Stimulated activated CD8-positive, alpha-beta memory T cell treated with anti-CD3 and anti-CD28 coated beads, Interleukin-7, amount 100 ng/mL, for 48 hours (primary cell): ENCODE measurements around the gene SPIC.
"Not testable (repeated sequence)": the region's sequence is repeated elsewhere in the genome, so short reads cannot be mapped to it uniquely, and the experiment has no call there.

Experiments
- DNase-seq, 2 donors: peaks; one replicate each; pipeline ENCODE4 v3.0.0-alpha.2; 2020; ENCODE audit warnings: low read depth in 1 of 2; ENCODE audit errors: extremely low read depth in 1 of 2

SPIC gene

GRCh38 chr12:101474711-101475386 is at the start of gene SPIC:
Gene SPIC (plus strand): TSS chr12:101475336. CDS start chr12:101476905, 1,569 bp downstream.
- no peak for DNase-seq

- DNase-seq, result no peak
Observed at GRCh38 chr12:101430456-101430855, 44.7 kb upstream of the SPIC start.

GRCh38 chr12:101436136-101436535 is 39.0 kb upstream of the SPIC start:
- no peak for DNase-seq

- no peak for DNase-seq
Observed at GRCh38 chr12:101439236-101439635, 35.9 kb upstream of the SPIC start.

- no peak for DNase-seq
Observed at GRCh38 chr12:101441461-101442224, 33.5 kb upstream of the SPIC start.

DNA sequence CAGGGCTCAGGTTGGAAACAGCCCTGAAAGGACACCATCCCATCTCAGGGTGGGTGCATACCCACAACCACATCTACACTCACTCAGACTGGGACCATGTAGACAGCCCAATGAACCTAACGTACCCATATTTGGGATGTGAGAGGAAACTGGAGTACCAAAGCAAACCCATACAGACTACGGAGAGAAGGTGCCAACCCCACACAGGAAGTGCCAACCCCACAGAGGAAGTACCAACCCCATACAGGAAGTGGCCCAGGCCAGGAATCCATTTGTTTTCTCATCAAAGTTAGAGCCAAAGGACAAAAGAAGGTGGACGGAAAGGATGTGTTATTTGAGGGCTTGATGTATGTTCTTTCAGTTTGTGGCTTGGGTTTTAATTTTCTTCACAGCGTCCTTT is 19.5 kb upstream of the SPIC start:
- DNase-seq, result no peak

DNA sequence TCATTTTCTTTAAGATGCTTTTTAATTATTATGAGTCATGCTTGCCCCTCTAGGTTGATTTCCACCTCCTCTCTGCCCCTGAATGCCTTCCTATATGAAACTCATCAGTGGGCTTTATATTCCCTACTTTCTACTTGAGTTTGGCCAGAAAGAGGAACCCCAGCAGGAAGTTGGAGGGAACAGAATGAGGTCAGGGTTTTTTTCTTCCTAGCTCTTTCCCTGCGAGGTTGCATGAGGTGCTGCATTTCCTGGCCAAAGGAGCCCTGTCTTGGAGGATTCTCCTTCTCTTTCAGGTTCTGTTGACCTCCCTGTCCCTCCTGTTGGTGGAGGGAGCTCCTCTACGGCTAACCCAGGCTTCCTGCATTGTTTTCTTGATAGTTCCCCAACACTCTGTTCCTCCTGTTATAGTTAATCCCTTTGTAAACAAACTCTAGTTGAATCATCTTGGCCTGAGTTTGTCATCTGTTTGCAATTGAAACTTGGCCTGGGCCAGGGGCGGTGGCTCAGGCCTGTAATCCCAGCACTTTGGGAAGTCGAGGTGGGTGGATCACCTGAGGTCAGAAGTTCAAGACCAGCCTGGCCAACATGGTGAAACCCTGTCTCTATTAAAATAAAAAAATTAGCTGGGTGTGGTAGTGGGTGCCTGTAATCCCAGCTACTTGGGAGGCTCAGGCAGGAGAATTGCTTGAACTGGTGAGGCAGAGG is 15.3 kb upstream of the SPIC start:
- DNase-seq, result no peak

- DNase-seq, result no peak
Observed at GRCh38 chr12:101468948-101469347, 6.2 kb upstream of the SPIC start.

DNA sequence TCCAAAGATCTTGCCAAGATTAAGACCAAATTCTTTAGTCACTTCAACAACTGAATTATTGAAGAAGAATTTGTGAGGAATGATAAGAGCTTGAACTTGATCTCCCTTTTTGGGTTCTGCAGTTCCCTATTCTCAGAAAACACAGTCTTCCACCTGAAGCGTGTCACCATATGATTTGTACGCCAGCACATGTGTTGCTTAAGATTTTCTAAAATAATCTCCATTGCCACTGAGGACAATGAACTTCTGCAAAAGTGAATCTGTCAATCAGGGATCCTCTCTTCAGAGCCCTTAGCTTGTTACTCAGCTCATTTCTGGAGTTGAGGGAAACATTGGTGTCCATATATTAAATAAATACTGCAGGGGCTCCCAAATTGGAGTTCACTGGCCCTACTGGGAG is 4.2 kb upstream of the SPIC start:
- no peak for DNase-seq

DNA sequence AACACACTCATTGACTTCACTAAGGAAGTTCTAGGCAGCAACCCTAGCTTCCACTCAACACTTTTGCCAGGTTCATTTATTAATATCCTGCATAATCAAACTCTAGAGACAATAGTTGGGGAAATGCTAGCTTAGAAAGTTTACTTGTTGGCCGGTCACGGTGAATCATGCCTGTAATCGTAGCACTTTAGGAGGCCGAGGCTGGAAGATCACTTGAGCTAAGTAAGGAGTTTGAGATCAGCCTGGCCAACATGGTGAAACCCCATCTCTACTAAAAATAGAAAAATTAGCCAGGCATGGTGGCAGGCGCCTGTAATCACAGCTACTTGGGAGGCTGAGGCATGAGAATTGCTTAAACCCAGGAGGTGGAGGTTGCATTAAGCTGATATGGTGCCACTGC is 3.3 kb upstream of the SPIC start:
- DNase-seq, result not testable (repeated sequence)

GRCh38 chr12:101474248-101474647 is 888 bp upstream of the SPIC start:
- DNase-seq, result no peak

GRCh38 chr12:101475751-101476305 is 692 bp downstream of the SPIC start:
- DNase-seq, result no peak

GRCh38 chr12:101480849-101481248 is 5.7 kb downstream of the SPIC start:
- DNase-seq, result no peak

- DNase-seq, result no peak
Observed at GRCh38 chr12:101485021-101485420, 9.9 kb downstream of the SPIC start.

DNA sequence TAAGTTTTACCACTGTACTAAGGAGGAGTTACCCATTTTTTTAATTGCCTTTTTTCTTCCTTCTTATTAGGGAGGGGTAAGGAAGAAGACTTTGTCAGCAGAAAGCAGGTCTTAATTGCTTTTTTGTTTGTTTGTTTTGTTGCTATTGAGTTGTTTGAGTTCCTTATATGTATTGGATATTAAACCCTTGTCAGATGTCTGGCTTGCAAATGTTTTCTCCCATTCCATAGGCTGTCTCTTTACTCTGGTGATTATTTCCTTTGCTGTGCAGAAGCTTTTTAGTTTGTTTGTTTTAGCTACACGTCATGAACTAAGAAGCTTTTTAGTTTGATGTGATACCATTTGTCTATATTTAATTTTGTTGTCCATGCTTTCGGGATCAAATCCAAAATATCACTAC is 13.3 kb downstream of the SPIC start:
- DNase-seq, result no peak

DNA sequence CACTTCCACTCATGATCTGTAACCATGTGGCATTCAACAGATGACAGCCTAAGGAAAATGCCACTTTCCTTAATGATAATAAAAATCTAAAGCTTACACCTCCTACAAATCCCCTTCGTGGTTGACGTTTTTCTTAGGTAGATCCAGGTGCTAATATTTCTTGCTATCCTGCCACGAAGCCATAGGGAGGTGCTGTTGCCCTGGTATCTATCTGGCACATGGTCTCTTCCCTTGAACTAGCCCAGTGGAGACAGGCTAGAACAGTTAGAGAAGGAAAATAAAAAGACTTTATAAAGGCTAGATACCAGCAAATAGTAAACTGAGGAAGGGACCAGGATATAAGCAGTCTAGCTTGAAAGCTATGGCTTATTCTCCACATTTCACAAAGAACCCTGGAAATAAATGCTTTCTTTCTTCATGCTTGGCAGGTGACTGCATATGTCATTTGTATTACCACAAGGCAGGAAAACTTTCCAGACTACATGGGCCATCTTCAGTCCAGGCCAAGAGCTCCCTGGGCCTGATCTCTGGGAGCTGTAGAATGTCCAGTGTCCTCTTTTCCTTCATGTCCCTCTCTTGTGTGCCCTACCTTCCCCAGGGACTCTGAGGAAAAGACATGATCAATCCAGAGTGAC is 15.3 kb downstream of the SPIC start:
- DNase-seq, result no peak

- no peak for DNase-seq
Observed at GRCh38 chr12:101491329-101491728, 16.2 kb downstream of the SPIC start.

DNA sequence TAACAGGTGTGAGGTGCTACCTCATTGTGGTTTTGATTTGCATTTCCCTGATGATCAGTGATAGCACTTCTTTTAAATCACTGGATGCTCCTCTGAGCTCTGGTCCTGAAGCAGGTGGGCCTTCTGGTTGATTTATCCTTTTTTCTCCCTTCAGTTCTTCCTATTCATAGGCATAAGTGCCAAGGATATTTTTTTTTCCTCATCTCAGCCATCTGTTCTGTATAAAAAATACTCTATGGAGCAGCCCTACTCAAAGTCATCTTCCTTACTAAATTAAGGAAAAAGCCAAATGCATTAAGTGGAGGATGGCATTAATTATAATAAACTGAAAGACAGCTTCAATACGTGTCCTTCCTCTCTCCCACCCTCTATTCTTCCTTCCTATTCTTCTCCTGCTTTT is 18.4 kb downstream of the SPIC start:
- DNase-seq, result no peak

DNA sequence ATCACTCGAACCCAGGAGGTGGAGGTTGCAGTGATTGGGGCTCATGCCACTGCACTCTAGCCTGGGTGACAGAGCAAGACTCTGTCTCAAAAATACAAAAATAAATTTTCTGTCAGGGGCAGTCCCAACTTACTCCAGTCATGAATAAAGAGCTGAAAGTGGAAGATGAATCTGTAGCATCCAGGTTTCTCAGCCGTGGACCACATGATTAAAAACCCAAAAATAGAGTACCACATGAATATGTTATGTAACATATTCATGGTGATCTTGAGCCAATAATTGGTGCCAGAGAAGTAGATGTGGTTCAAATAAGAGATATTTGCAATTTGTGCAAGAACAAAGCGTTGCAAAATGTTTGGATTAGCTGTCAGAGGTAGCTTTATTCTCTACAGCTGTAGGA is 23.1 kb downstream of the SPIC start:
- DNase-seq, result no peak

DNA sequence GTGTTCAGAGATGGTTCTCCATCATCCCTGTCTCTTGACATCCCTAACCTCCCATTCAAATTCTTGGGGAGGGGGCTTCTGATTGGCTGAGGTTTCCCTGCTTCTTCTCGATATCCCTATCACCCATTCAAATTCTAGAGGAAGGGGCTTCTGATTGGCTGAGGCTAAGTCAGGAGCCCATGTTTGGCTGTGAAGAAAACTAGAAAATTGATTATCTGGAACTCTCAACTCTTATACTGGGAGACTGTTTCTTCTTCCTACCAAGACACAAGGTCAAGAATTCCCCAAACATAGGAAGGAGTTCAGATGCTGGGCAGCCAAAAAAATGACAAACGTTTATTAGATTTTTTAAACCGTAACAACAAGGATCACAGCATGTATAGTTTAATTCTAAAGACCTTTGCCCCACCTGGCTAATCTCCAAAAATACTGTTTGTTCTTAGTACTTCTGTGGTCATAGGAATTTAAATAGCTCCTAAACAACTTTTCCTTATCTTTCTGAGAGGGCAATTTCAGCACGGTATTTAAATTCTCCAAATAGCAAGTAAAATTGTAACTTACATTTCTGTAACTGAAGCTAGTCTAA is 26.4 kb downstream of the SPIC start:
- no peak for DNase-seq

- DNase-seq, result no peak
Observed at GRCh38 chr12:101521136-101521535, 46.0 kb downstream of the SPIC start.
